A549 (cell line): ENCODE measurements around the gene NRK. TPM values are rescaled to one million over a fixed set of nuclear protein-coding genes. Genes with fewer than 3 reads are reported as not detected.
A peak's percentile ranks its signal among the peaks of the same experiment; 100 is the strongest.

Experiments used
- ATAC-seq, 2 experiments: fragments of 200-7000 bp in 1 of 2; fragments of >200 bp in 1 of 2; cut with Nextera tagmentation in 1 of 2; cut with Tn5 transposase in 1 of 2; 3 replicates each; pipeline versions ENCODE4 v1.8.0 to v1.9.1; 2018 to 2020; ENCODE audit warnings: mild to moderate bottlenecking in 1 of 2, moderate library complexity in 1 of 2
- CTCF ChIA-PET: fragments of 300-600 bp; sonication (Branson Sonifier 250); formaldehyde crosslinking; extraction: SDS; loops from one replicate; lab custom pipeline; 2021; ENCODE audit warnings: antibody characterized with exemption, inconsistent platforms; lab: Yijun Ruan, JAX
- POLR2A ChIA-PET: fragments of 350-600 bp; formaldehyde crosslinking; extraction: SDS; loops from one replicate; lab custom pipeline; 2021; ENCODE audit warnings: antibody characterized with exemption, inconsistent platforms; lab: Yijun Ruan, JAX
- DNase-seq, 2 experiments: peaks; one replicate each; pipeline versions ENCODE4 v3.0.0 to v3.0.0-alpha.2; 2011 to 2016; ENCODE audit warnings: low read depth in 1 of 2, low spot score in 1 of 2
- FAIRE-seq: peaks from 2 replicates; lab custom pipeline; 2011; peaks lifted over from hg19 to GRCh38; lab: Jason Lieb, UNC
- H3K27ac ChIP-seq, 2 experiments: fragments of >200 bp; sonication (Bioruptor Twin); formaldehyde crosslinking; 3 replicates each; pipeline ENCODE4 v1.5.1; 2016 to 2017
- H3K4me1 ChIP-seq: fragments of >200 bp; sonication (Bioruptor Twin); formaldehyde crosslinking; 3 replicates; pipeline ENCODE4 v1.6.1; 2016
- H3K4me2 ChIP-seq: fragments of >200 bp; sonication (Bioruptor Twin); formaldehyde crosslinking; 3 replicates; pipeline ENCODE4 v1.6.1; 2016
- H3K4me3 ChIP-seq: fragments of >200 bp; sonication (Bioruptor Twin); formaldehyde crosslinking; 3 replicates; pipeline ENCODE4 v1.5.1; 2016
- H3K9me3 ChIP-seq: fragments of >200 bp; sonication (Bioruptor Twin); formaldehyde crosslinking; 3 replicates; pipeline ENCODE4 v1.6.1; 2016
- CBX2 ChIP-seq: fragments of 200-600 bp; sonication (generic); IDR thresholded peaks from 2 replicates; pipeline ENCODE4 v1.6.1; 2016; ENCODE audit warnings: low read depth, mild to moderate bottlenecking, borderline replicate concordance
- CEBPB ChIP-seq, 2 experiments: fragments of >200 bp in 1 of 2; sonication (Bioruptor Twin) in 1 of 2; formaldehyde crosslinking in 1 of 2; IDR thresholded peaks; 2 replicates each; pipeline ENCODE4 v1.6.1; 2012 to 2016
- CHD2 ChIP-seq: fragments of 150-350 bp; IDR thresholded peaks from 2 replicates; pipeline ENCODE4 v1.6.1; 2014; ENCODE audit warnings: low read length; ENCODE audit not compliant: partially characterized antibody
- CTCF ChIP-seq: fragments of >200 bp; sonication (Bioruptor Twin); formaldehyde crosslinking; IDR thresholded peaks from 3 replicates; pipeline ENCODE4 v1.5.1; 2016
- EP300 ChIP-seq, 2 experiments: fragments of >200 bp; sonication (Bioruptor Twin); formaldehyde crosslinking; IDR thresholded peaks; 2 replicates in 1 of 2; 3 replicates in 1 of 2; pipeline ENCODE4 v1.6.1; 2016 to 2017
- FOSB ChIP-seq: fragments of 250-450 bp; sonication (Bioruptor Pico); IDR thresholded peaks from 2 replicates; pipeline ENCODE4 v1.5.0; 2020; ENCODE audit warnings: mild to moderate bottlenecking, moderate library complexity
- FOXS1 ChIP-seq: fragments of 250-450 bp; sonication (Bioruptor Pico); IDR thresholded peaks from 2 replicates; pipeline ENCODE4 v1.5.0; 2020; ENCODE audit warnings: mild to moderate bottlenecking, moderate library complexity
- GATA3 ChIP-seq: IDR thresholded peaks from 2 replicates; pipeline ENCODE4 v1.6.1; 2012; ENCODE audit warnings: borderline replicate concordance
- HDAC2 ChIP-seq: fragments of 200-600 bp; sonication (generic); IDR thresholded peaks from 2 replicates; pipeline ENCODE4 v1.6.1; 2016
- HEYL ChIP-seq: fragments of 250-450 bp; sonication (Bioruptor Pico); IDR thresholded peaks from 2 replicates; pipeline ENCODE4 v1.8.0; 2021; ENCODE audit warnings: mild to moderate bottlenecking, moderate library complexity
- JUN ChIP-seq, 2 experiments: fragments of >200 bp; sonication (Bioruptor Twin); formaldehyde crosslinking; IDR thresholded peaks; 2 replicates in 1 of 2; 3 replicates in 1 of 2; pipeline ENCODE4 v1.6.1; 2016 to 2017
- KDM5A ChIP-seq: fragments of 200-600 bp; sonication (generic); IDR thresholded peaks from 2 replicates; pipeline ENCODE4 v1.6.1; 2016; ENCODE audit warnings: antibody characterized with exemption, mild to moderate bottlenecking
- MAFK ChIP-seq: fragments of 450-650 bp; IDR thresholded peaks from 2 replicates; pipeline ENCODE4 v1.6.1; 2014; ENCODE audit not compliant: partially characterized antibody
- MAZ ChIP-seq: fragments of 150-350 bp; IDR thresholded peaks from 2 replicates; pipeline ENCODE4 v1.6.1; 2014; ENCODE audit warnings: antibody characterized with exemption, low read depth, low read length, borderline replicate concordance
- PHF8 ChIP-seq: fragments of 200-600 bp; sonication (generic); IDR thresholded peaks from 2 replicates; pipeline ENCODE4 v1.6.1; 2016; ENCODE audit warnings: low read depth, mild to moderate bottlenecking, antibody characterized with exemption, moderate library complexity, borderline replicate concordance
- POLR2AphosphoS2 ChIP-seq: conservative IDR thresholded peaks from 2 replicates; pipeline ENCODE4 v1.6.1; 2012; ENCODE audit warnings: low read length, improper control_type of control experiment, inconsistent platforms
- RAD21 ChIP-seq, 2 experiments: fragments of >200 bp in 1 of 2; sonication (Bioruptor Twin) in 1 of 2; formaldehyde crosslinking in 1 of 2; IDR thresholded peaks in 1 of 2; conservative IDR thresholded peaks in 1 of 2; 2 replicates in 1 of 2; 3 replicates in 1 of 2; pipeline ENCODE4 v1.6.1; 2012 to 2018; ENCODE audit warnings: inconsistent platforms in 1 of 2
- SMC3 ChIP-seq: fragments of >200 bp; sonication (Bioruptor Twin); formaldehyde crosslinking; IDR thresholded peaks from 3 replicates; pipeline ENCODE4 v1.6.1; 2018; ENCODE audit warnings: inconsistent platforms
- TFCP2L1 ChIP-seq: fragments of 250-450 bp; sonication (Bioruptor Pico); IDR thresholded peaks from 2 replicates; pipeline ENCODE4 v1.5.0; 2021; ENCODE audit warnings: mild to moderate bottlenecking
- TP53 ChIP-seq: fragments of 250-450 bp; sonication (Bioruptor Pico); IDR thresholded peaks from 2 replicates; pipeline ENCODE4 v1.5.0; 2021; ENCODE audit warnings: mild to moderate bottlenecking, moderate library complexity
- ZFP36 ChIP-seq: fragments of 450-650 bp; IDR thresholded peaks from 2 replicates; pipeline ENCODE4 v1.6.1; 2014; ENCODE audit warnings: borderline replicate concordance; ENCODE audit not compliant: partially characterized antibody
- ZNF302 ChIP-seq: fragments of 250-450 bp; sonication (Bioruptor Pico); IDR thresholded peaks from 2 replicates; pipeline ENCODE4 v1.9.0; 2021; ENCODE audit warnings: inconsistent platforms, mild to moderate bottlenecking, moderate library complexity
- WGBS: methylation state at CpG from one replicate; pipeline ENCODE4 v1.1.6; 2017; ENCODE audit errors: missing lambda C conversion rate; 5-methylcytosine and 5-hydroxymethylcytosine counted together
- polyA plus RNA-seq, 4 experiments: library from polyadenylated mRNA; depleted of rRNA in 3 of 4; stranded (reverse); fragments of >200 nt; fragmentation: RNase III in 1 of 4; extraction: RNeasy Plus Mini Kit Qiagen cat#74134 plus additional on column Dnase treatment in 1 of 4; gene quantifications; 2 replicates in 3 of 4; 3 replicates in 1 of 4; pipeline ENCODE4 v1.2.3, GENCODE V29; 2011 to 2017
- TF ChIP-seq, protein P1 (sequence below): IDR thresholded peaks from 2 replicates; pipeline ENCODE4 v1.6.1; 2012

The NRK gene
- polyA plus RNA-seq, 2 of the 4 experiments (the other 2 are of a cell fraction): not detected

DNA sequence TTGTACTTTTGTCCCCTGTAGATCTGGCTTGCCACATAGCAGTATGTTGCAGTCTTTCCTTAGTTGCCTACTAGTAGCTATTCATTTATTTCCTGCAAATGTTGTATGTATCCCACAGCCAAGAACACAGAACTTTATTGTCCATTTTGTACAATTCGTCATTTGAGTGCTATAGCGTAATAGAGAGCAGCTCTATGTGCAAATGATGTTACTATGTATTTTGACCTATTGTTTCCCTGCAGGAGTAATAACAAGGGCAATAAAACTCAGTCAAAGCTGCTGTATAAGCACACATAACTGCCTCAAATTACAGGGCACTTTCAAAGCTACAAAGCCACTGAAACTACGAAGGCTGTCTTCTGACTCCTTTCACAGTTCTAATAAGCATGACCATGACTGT lies 48.1 kb downstream of the NRK start (continued):
- TF ChIP-seq CTCF (no peak), ZFP36 (no peak)

DNA sequence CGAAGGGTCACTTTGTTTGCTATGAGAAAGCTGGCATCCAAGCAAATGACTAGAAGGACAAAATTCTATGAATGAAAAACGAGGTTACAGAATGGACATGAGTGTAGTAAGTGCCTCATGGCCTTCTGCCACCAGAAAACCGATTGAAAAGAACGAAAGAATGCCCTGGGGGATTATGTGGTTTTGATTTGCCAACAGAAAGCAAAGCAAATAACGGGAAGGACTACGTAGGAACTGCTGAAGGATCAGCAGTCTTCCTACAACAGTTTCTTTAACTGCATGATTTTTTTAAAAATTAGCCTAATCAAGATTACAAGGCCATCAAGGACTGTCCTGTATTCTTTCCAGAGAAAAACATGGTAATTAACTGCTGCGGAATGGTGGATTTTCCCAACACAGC lies 50.6 kb downstream of the NRK start:
- Histone ChIP-seq H3K27ac (no peak overlapping the region), H3K9me3 (no peaks in the 10 kb centered on the region), H3K4me3 (no peak overlapping the region), H3K4me1 (no peaks in the 10 kb centered on the region), H3K4me2 (no peak overlapping the region)
- peak; percentile 67 for FAIRE-seq
- TF ChIP-seq FOSB (CRISPR knock-in tag) (no peak), TFCP2L1 (CRISPR knock-in tag) (no peak), PHF8 (no peak), TP53 (no peak), MAZ (no peak), ZFP36 (no peak), FOXS1 (CRISPR knock-in tag) (no peak), CBX2 (no peak), JUN (IDR thresholded peaks at IDR 0.05) (no peak), HEYL (CRISPR knock-in tag) (no peak), GATA3 (no peak), CHD2 (no peak), RAD21 (conservative IDR thresholded peaks at IDR 0.05 in 1 of 2, IDR thresholded peaks at IDR 0.05 in 1 of 2) (no peak)
- no peak for DNase-seq
- ChIA-PET CTCF (no interaction called here), POLR2A (no interaction called here)
- ATAC-seq: no peak
- 14% methylated on average over 7 of the region's 7 CpGs for WGBS

GRCh38 chrX:105874790-105875189 lies 52.5 kb downstream of the NRK start:
- H3K4me2 ChIP-seq: no peak overlapping the region
- no peak for FAIRE-seq
- no peak for DNase-seq
- H3K9me3 ChIP-seq: no peaks in the 10 kb centered on the region
- TF ChIP-seq CEBPB (IDR thresholded peaks at IDR 0.05) (no peak), HDAC2 (no peak), MAFK (peak; percentile 74), EP300 (IDR thresholded peaks at IDR 0.05) (no peak), ZNF302 (CRISPR knock-in tag) (no peak), KDM5A (no peak)
- TF ChIP-seq, protein P1, sequence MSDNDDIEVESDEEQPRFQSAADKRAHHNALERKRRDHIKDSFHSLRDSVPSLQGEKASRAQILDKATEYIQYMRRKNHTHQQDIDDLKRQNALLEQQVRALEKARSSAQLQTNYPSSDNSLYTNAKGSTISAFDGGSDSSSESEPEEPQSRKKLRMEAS: no peak
- TF ChIP-seq, all 56 proteins: peak for 1
- WGBS: 3% methylated on average over 1 of the region's 1 CpG
- Histone ChIP-seq H3K27ac (no peak overlapping the region), H3K4me1 (no peaks in the 10 kb centered on the region), H3K4me3 (no peak overlapping the region)
- POLR2A ChIA-PET: no interaction called here
- CTCF ChIA-PET: no interaction called here
- ATAC-seq: no peak

GRCh38 chrX:105876658-105877057 lies 54.3 kb downstream of the NRK start:
- Histone ChIP-seq H3K9me3 (no peaks in the 10 kb centered on the region), H3K4me3 (no peak overlapping the region), H3K4me1 (no peaks in the 10 kb centered on the region), H3K4me2 (no peak overlapping the region), H3K27ac (no peak overlapping the region)
- 3% methylated on average over 3 of the region's 3 CpGs for WGBS
- peak; percentile 51 for FAIRE-seq
- DNase-seq: peak in 1 of 2 experiments; percentile 31
- ChIA-PET CTCF (interaction anchor here (1.2 kb wide), 1 partner anchor 163 kb away, joined by 3 read pairs; no protein-coding TSS in a partner anchor), POLR2A (no interaction called here)
- 0 out of 6 replicates have a peak, but pooled peaks of 1 of the 2 experiments have one; percentile 54 for ATAC-seq
- TF ChIP-seq SMC3 (0 out of 3 replicates have a peak, but pooled peaks have one; percentile 8), POLR2AphosphoS2 (no peak), GATA3 (no peak), KDM5A (no peak), CTCF (peak; percentile 23; the same call in 2 of the 3 replicates), HDAC2 (no peak), MAFK (no peak)
- TF ChIP-seq, all 56 proteins: peak for 2
